K562 (cell line): Measurements from ENCODE around the gene TSGA10IP. TPM values are rescaled to one million over a fixed set of nuclear protein-coding genes. Genes with fewer than 3 reads are reported as not detected.

Source experiments
- ARID4B ChIP-seq: sonication (generic); formaldehyde crosslinking; IDR thresholded peaks from 2 replicates; pipeline ENCODE4 v1.8.0; 2022; ENCODE audit warnings: mild to moderate bottlenecking, missing genetic modification reagents
- ATF3 ChIP-seq, 2 experiments: fragments of 450-650 bp in 1 of 2; sonication (generic) in 1 of 2; formaldehyde crosslinking in 1 of 2; IDR thresholded peaks in 1 of 2; conservative IDR thresholded peaks in 1 of 2; 2 replicates each; pipeline versions ENCODE4 v1.6.1 to v1.8.1; 2016 to 2023; ENCODE audit warnings: mild to moderate bottlenecking in 2 of 2, moderate library complexity in 2 of 2, inconsistent platforms in 1 of 2, missing genetic modification reagents in 1 of 2
- FOXM1 ChIP-seq, 2 experiments: fragments of 450-650 bp in 1 of 2; sonication (generic) in 1 of 2; formaldehyde crosslinking in 1 of 2; IDR thresholded peaks; 2 replicates each; pipeline versions ENCODE4 v1.6.1 to v1.9.0; 2017 to 2022; ENCODE audit warnings: low read depth in 2 of 2, mild to moderate bottlenecking in 2 of 2, missing genetic modification reagents in 1 of 2, moderate library complexity in 1 of 2
- FOXO4 ChIP-seq: fragments of 450-650 bp; formaldehyde crosslinking; IDR thresholded peaks from 2 replicates; pipeline ENCODE4 v1.4.0; 2020; ENCODE audit warnings: mild to moderate bottlenecking, moderate library complexity
- FOXP1 ChIP-seq: sonication (generic); formaldehyde crosslinking; IDR thresholded peaks from 2 replicates; pipeline ENCODE4 v1.8.0; 2022; ENCODE audit warnings: mild to moderate bottlenecking, missing genetic modification reagents
- GABPA ChIP-seq: fragments of 200-800 bp; sonication (Bioruptor generic); conservative IDR thresholded peaks from 2 replicates; pipeline ENCODE4 v1.6.1; 2016; ENCODE audit warnings: low read depth, missing genetic modification characterization, missing compliant biosample characterization
- HMG20A ChIP-seq: fragments of 450-650 bp; formaldehyde crosslinking; conservative IDR thresholded peaks from 2 replicates; pipeline ENCODE4 v1.4.0; 2020; ENCODE audit warnings: mild to moderate bottlenecking, mixed read lengths
- JUND ChIP-seq, 2 experiments: IDR thresholded peaks; 2 replicates in 1 of 2; 3 replicates in 1 of 2; pipeline ENCODE4 v1.6.1; 2011; ENCODE audit warnings: borderline replicate concordance in 2 of 2, low read depth in 2 of 2, low read length in 2 of 2, improper control_type of control experiment in 1 of 2, missing biosample characterization in 1 of 2, missing genetic modification characterization in 1 of 2, missing genetic modification reagents in 1 of 2
- KAT2B ChIP-seq: IDR thresholded peaks from one replicate; pipeline ENCODE4 v1.6.1; 2012; ENCODE audit warnings: low read depth, mild to moderate bottlenecking, control low read depth, inconsistent platforms, low read length, moderate library complexity
- KDM1A ChIP-seq, 2 experiments: fragments of 450-650 bp; IDR thresholded peaks; 2 replicates each; pipeline ENCODE4 v1.6.1; 2016; ENCODE audit warnings: mild to moderate bottlenecking in 2 of 2
- MBD2 ChIP-seq: sonication (generic); IDR thresholded peaks from 2 replicates; pipeline ENCODE4 v1.6.1; 2016; ENCODE audit warnings: low read depth, borderline replicate concordance
- OTX1 ChIP-seq: fragments of 450-650 bp; formaldehyde crosslinking; IDR thresholded peaks from 2 replicates; pipeline ENCODE4 v1.4.0; 2022; ENCODE audit warnings: mild to moderate bottlenecking
- SIN3A ChIP-seq, 2 experiments: fragments of 150-350 bp in 1 of 2; IDR thresholded peaks; 2 replicates each; pipeline ENCODE4 v1.6.1; 2011 to 2016; ENCODE audit warnings: borderline replicate concordance in 2 of 2, low read depth in 2 of 2, low read length in 2 of 2, mild to moderate bottlenecking in 2 of 2, moderate library complexity in 2 of 2; ENCODE audit not compliant: control insufficient read depth in 1 of 2
- THRAP3 ChIP-seq: fragments of 450-650 bp; IDR thresholded peaks from 2 replicates; pipeline ENCODE4 v1.6.1; 2016; ENCODE audit warnings: mild to moderate bottlenecking, inconsistent platforms, borderline replicate concordance
- YBX1 ChIP-seq: fragments of 450-650 bp; IDR thresholded peaks from 2 replicates; pipeline ENCODE4 v1.7.1; 2016; ENCODE audit warnings: mild to moderate bottlenecking
- ZKSCAN3 ChIP-seq: fragments of 250-450 bp; sonication (Bioruptor Pico); IDR thresholded peaks from 2 replicates; pipeline ENCODE4 v1.4.0; 2020
- ZNF146 ChIP-seq: IDR thresholded peaks from one replicate; pipeline ENCODE4 v1.6.1; 2018; ENCODE audit warnings: missing compliant biosample characterization; ENCODE audit not compliant: unreplicated experiment
- ZNF263 ChIP-seq: sonication (generic); formaldehyde crosslinking; IDR thresholded peaks from 2 replicates; pipeline ENCODE4 v1.8.0; 2022; ENCODE audit warnings: mild to moderate bottlenecking, missing genetic modification reagents, borderline replicate concordance
- ZNF785 ChIP-seq: fragments of 250-450 bp; sonication (Bioruptor Pico); IDR thresholded peaks from 2 replicates; pipeline ENCODE4 v1.4.0; 2020; ENCODE audit warnings: mild to moderate bottlenecking
- polyA plus RNA-seq, 8 experiments: library from polyadenylated mRNA; depleted of rRNA in 4 of 8; stranded (reverse) in 5 of 8; unstranded in 3 of 8; fragments of >200 nt; fragmentation: Nextera tagmentation in 2 of 8; fragmentation: Illumina TruSeq in 1 of 8; extraction: Ambion mirVana in 2 of 8; extraction: Trizol in 1 of 8; gene quantifications; 2 replicates each; pipeline versions ENCODE4 v1.2.1 to v1.2.3, GENCODE V29; 2011 to 2014; ENCODE audit warnings: inconsistent platforms in 1 of 8, missing spikeins in 1 of 8
- total RNA-seq, 7 experiments: library from RNA; depleted of rRNA in 6 of 7; stranded (reverse); fragments of >200 nt in 6 of 7; fragmentation: Illumina TruSeq in 2 of 7; extraction: Trizol in 2 of 7; gene quantifications; 2 replicates each; pipeline versions ENCODE4 v1.2.1 to v1.2.3, GENCODE V29; 2011 to 2021; ENCODE audit warnings: low replicate concordance in 1 of 7

TSGA10IP gene
- total and polyA plus RNA-seq, 9 of the 15 experiments (the other 6 are each of a cell fraction or from before 2014, with no cell fraction given): not detected

GRCh38 chr11:65961267-65962140, 16.2 kb downstream of the TSGA10IP start, which contains the start of gene SART1 (continued):
- TF ChIP-seq GABPA (tag) (peak; percentile 100), ZKSCAN3 (CRISPR knock-in tag) (no peak), HMG20A (CRISPR knock-in tag) (no peak), YBX1 (no peak), ATF3 (IDR thresholded peaks at IDR 0.05) (no peak), ATF3 (CRISPR knock-in tag; conservative IDR thresholded peaks at IDR 0.05) (no peak; the same call in 1 of the 2 replicates), KAT2B (no peak), ZNF146 (CRISPR knock-in tag) (no peak), KDM1A (IDR thresholded peaks at IDR 0.05) (no peak), THRAP3 (no peak), ZNF263 (CRISPR knock-in tag) (peak; percentile 34; the same call in 1 of the 2 replicates), ZNF785 (CRISPR knock-in tag) (no peak), OTX1 (CRISPR knock-in tag) (no peak), MBD2 (peak; percentile 75; the same call in 1 of the 2 replicates), FOXM1 (IDR thresholded peaks at IDR 0.05; ENCODE audit: low read depth) (no peak), FOXM1 (CRISPR knock-in tag; IDR thresholded peaks at IDR 0.05; ENCODE audit: low read depth) (0 out of 2 replicates have a peak, but pooled peaks have one; percentile 52), FOXO4 (CRISPR knock-in tag) (no peak), JUND (IDR thresholded peaks at IDR 0.05; ENCODE audit: borderline replicate concordance, low read depth, low read length) (peak; percentile 58; the same call in 1 of the 2 replicates), JUND (tag; IDR thresholded peaks at IDR 0.05; ENCODE audit: borderline replicate concordance, low read depth, low read length) (no peak; the same call in 2 of the 3 replicates), FOXP1 (peak; percentile 61; the same call in 1 of the 2 replicates), SIN3A (IDR thresholded peaks at IDR 0.05; ENCODE audit: borderline replicate concordance in 2 of 2, control insufficient read depth in 1 of 2, low read depth in 2 of 2, low read length in 2 of 2) (peak; percentile 52 to 87; a peak in 1 of 4 replicates), ARID4B (peak; percentile 89)
